D721Med (cell line): ENCODE measurements around the gene RALB.

Experiments
- DNase-seq: peaks from one replicate; pipeline ENCODE4 v3.0.0; 2011; ENCODE audit warnings: low spot score; ENCODE audit not compliant: insufficient read length
- FAIRE-seq: peaks from 2 replicates; lab custom pipeline; 2011; peaks lifted over from hg19 to GRCh38; lab: Jason Lieb, UNC
- CTCF ChIP-seq: IDR thresholded peaks from 2 replicates; pipeline ENCODE4 v1.5.1; 2012; ENCODE audit warnings: mild to moderate bottlenecking, control low read depth; ENCODE audit not compliant: insufficient read depth; ENCODE audit errors: missing control alignments

RALB gene

DNA sequence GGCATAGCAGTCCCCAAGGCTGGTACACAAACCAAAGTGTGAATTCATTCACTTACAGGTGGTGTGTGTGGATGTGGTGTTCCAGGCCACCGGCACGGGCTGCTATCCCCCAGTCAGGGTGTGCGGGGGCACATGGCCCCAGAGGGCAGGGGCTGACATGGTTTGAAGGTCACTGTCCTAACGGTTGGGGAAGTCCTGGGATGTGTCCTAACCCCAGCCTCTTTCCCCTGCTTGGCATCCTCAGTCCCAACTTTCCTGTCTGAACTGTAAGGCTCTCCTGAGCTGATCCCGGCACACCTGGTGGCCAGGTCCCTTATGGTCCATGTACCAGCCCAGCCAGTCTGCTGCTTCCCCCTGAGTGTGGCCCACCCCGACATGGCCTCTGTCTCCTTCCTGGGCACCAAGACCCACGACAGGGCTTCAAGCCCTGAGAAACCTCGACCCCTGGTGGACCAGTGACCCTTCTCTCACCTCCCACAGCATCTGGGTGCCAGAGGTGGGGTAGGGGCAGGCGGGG is 27.0 kb upstream of the RALB start:
- TF ChIP-seq CTCF, result no peak
- no peak for FAIRE-seq

DNA sequence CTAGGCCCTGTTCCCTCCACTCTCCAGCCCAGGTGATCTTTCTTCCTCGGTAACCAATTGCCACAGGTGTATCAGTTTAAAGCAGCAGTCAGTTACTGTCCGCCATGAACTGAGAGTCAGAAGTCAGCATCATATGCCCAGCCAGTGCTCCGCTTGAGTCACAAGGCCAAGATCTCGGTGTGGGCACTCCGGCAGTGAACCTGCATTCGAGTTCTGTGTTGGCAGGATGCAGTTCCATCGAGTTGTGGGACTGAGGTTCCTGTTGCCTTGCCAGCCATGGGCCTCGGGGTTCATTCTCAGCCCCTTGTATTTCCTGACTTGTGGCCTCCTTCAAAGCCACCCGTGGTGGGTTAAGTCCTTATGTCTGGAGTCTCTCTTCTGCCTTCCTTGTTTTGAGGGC is 26.3 kb upstream of the RALB start:
- FAIRE-seq (no peak), DNase-seq (no peak)
- TF ChIP-seq CTCF, result no peak

More for the DNA sequence above, 27.0 kb upstream of the RALB start:
- no peak for DNase-seq

- FAIRE-seq (no peak), DNase-seq (no peak)
- TF ChIP-seq CTCF, result no peak
Observed at GRCh38 chr2:120227111-120227991, 25.3 kb upstream of the RALB start.

DNA sequence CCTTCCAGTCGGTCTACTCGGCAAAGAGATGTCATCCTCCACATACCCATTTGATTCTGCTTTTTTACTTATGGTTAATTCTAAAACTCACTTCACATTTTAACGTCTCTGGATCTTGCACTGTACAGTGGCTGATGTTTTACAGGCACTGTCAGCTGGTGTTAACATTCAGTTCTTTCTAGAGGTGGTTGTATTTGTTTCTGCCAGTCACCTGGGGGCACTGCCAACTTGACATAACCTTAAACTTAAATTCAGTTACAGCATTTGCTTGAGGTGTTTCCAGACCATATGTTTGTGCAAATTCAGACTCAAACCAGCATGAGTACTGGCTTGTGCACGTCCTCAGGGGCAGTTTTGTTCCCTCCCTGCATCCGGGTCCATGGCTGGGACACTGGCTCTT is 24.1 kb upstream of the RALB start:
- DNase-seq (no peak), FAIRE-seq (no peak)
- peak; percentile 6 for TF ChIP-seq CTCF

DNA sequence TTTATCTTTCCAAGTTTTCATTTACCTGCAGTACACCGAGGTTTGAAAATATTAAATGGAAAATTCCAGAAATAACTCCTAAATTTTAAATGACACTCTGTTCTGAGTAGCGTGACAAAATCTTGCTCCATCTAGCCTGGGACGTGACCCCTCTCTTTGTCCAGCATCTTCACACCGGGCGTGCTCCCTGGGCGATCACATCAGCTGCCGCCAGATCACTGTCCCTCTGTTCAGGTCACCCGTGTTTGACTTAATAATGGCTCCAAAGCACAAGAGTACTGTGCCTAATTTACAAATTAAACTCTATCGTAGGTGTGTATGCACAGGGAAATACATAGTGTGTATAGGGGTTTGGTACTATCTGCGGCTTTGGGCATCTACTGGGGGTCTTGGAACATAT is 23.3 kb upstream of the RALB start:
- FAIRE-seq (no peak), DNase-seq (no peak)
- no peak for TF ChIP-seq CTCF

- TF ChIP-seq CTCF, result no peak
- DNase-seq (no peak), FAIRE-seq (no peak)
Observed at GRCh38 chr2:120230515-120231471, 21.9 kb upstream of the RALB start.
